Suppressor macrophage (primary cell): Measurements from ENCODE around the gene RNF135.
"Not testable (repeated sequence)": the region's sequence is repeated elsewhere in the genome, so short reads cannot be mapped to it uniquely, and the experiment has no call there.

Experiments used
- DNase-seq, 4 experiments: peaks; one replicate each; pipeline ENCODE4 v3.0.0-alpha.2; 2020 to 2022
- total RNA-seq, 17 experiments: gene quantifications; one replicate each; lab custom pipeline; 2026; ENCODE audit warnings: mixed read lengths in 6 of 17, inconsistent platforms in 3 of 17; lab: John Stamatoyannopoulos, UW

RNF135 gene, protein sequence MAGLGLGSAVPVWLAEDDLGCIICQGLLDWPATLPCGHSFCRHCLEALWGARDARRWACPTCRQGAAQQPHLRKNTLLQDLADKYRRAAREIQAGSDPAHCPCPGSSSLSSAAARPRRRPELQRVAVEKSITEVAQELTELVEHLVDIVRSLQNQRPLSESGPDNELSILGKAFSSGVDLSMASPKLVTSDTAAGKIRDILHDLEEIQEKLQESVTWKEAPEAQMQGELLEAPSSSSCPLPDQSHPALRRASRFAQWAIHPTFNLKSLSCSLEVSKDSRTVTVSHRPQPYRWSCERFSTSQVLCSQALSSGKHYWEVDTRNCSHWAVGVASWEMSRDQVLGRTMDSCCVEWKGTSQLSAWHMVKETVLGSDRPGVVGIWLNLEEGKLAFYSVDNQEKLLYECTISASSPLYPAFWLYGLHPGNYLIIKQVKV
- total RNA-seq: 13.1 to 84.5 (median 61.0) reads per million in 17 experiments

DNA sequence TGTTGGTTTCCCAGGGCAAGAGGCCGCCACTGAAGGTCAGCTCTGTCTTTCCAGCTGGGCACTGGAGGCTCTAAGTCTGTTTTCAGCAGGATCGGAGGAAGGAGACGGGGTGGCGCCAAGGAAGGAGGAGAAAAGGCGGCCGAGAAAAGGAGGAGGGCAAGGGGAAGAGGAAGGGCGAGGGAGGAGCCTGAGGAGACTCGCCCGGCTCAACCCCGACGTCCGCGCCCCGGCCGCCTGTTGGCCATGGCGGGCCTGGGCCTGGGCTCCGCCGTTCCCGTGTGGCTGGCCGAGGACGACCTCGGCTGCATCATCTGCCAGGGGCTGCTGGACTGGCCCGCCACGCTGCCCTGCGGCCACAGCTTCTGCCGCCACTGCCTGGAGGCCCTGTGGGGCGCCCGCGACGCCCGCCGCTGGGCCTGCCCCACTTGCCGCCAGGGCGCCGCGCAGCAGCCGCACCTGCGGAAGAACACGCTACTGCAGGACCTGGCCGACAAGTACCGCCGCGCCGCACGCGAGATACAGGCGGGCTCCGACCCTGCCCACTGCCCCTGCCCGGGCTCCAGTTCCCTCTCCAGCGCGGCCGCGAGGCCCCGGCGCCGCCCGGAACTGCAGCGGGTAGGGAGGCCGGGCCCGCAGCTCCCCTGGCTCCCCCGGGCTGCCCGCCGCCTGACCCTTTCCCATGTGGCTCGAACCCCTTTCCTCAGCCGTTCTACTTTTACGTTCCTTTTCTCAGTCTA lies at the start of gene RNF135:
RNF135 (plus strand) TSS at position 209 of the 737 bp plus-strand sequence; CDS start at position 244, 35 bp downstream.
- peak; percentile 83 to 95 (median 92) for DNase-seq

DNA sequence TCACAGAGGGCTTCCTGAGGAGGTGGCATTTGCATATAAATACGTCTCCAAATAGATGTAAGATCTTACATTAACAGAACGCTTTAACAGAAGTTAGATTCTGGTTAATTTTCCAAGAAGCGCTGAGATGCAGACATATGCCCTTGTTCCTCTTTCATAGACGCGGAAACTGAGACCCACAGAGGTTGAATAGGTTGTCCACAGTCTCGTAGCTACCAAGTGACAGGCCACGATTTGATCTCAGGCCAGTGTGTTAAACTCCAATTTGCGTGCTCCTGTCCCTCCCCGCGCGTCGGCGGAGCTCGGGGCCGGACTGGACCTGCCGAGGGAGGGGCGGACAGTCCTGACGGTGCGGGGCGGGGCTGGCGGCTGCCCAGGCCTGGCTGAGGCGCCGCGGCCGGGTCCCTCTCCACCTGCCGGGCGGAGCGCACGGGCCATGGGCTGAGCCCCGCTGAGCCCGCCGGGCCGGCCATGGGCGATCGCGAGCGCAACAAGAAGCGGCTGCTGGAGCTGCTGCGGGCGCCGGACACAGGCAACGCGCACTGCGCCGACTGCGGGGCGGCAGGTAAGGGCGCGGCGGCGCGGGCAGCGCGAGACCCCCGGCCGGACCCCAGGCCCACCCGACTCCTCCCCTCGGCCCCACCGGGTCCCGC lies 49.2 kb upstream of the RNF135 start, which contains the start of gene ADAP2:
ADAP2 (plus strand) TSS at position 402 of the 653 bp plus-strand sequence; CDS start at position 472, 70 bp downstream.
- peak; percentile 84 to 95 (median 92) for DNase-seq

DNA sequence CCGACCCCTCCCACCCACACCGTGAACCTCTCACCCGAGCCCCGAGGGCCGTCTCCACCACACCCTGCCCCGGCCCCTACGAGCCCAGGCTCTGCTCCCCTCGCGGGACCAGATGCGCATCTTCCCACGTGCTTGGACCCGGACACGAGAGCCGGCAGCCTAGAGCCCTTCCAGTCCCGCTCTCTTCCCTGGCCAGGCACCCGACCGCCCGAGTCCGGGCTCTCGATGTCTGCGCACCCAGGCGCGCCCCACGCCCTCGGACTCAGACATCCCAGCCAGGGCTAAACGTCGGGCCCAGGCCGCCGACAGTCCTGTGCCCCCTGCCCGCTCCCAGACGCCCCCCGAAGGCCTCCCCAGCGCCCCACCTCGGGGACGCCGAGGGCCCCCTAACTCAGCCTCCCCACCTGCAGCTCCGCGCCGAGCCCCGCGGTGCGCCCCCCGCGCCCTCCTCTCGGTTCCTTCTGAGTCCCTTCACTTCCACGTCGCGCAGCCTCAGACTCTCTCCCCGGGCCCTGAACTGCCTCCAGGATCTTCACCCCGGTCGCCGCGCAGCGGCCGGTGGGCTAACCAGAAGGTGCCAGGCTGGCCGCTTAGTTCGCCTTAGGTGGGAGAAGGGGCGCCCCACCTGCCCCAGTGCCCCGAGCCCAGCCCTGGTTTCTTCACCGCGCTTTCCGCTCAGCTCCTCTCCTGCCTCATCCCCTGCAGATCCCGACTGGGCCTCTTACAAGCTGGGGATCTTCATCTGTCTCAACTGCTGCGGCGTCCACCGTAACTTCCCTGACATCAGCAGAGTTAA lies 48.4 kb upstream of the RNF135 start:
- peak; percentile 26 to 72 (median 55) for DNase-seq

DNA sequence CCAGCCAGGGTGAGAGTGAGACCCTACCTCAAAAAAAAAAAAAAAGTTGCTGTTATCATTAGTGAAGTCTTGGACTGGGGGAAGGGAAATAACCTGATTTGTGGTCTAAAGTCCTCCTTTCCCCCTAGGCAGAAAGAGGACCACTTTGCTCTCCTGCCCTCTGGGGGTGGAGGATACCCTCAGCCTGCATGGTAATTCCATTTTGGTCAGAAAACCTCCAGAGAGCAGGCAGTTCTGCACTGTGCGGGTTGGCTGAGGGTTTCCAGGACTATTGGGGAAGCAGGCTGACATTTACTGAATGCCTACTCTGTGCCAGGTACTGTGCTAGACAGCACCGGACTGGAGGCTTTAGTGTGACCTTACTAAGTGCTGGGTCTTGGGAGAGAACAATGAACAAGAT lies 46.5 kb upstream of the RNF135 start:
- DNase-seq: no peak

DNA sequence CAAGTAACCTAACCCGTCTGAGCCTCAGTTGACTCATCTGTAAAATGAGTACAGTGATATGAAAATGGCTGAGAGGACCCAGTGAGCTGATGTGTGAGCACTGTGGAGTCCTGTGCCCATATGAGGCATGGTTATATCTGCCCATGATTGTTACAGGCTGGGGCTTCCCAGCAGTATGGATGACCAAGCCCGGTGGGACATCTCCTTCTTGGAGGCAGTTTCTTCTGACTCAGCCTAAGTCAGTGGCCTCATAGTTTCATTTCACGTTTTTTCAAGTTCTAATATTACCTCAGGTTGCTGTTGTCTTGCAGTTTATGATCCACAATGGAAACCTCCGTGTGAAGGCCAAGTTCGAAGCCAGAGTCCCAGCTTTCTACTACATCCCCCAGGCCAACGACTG lies 44.3 kb upstream of the RNF135 start:
- DNase-seq: peak; percentile 23 to 61 (median 44)

GRCh38 chr17:30927756-30928155 lies 43.1 kb upstream of the RNF135 start:
- DNase-seq: peak in 3 of 4 experiments; percentile 39 to 54 (median 47)

DNA sequence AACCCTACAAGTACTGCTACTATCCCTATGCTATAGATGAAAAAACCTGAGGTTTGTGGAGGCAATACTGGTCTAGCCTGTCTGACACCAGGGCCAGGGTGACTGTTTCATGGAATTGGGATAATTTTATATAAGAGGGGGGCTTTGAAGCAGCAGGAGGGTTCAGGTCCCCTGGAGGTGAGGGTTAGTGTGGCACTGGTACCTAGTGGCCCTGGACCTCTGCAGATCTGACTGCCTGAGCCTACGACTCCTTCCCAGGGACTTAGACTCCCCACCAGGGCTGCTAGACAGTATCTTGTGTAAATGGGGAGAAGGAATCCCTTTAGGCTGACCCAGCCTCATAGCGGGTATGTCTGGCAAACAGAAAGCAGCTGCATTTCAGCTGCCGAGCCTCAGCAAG lies 42.3 kb upstream of the RNF135 start:
- DNase-seq: no peak

DNA sequence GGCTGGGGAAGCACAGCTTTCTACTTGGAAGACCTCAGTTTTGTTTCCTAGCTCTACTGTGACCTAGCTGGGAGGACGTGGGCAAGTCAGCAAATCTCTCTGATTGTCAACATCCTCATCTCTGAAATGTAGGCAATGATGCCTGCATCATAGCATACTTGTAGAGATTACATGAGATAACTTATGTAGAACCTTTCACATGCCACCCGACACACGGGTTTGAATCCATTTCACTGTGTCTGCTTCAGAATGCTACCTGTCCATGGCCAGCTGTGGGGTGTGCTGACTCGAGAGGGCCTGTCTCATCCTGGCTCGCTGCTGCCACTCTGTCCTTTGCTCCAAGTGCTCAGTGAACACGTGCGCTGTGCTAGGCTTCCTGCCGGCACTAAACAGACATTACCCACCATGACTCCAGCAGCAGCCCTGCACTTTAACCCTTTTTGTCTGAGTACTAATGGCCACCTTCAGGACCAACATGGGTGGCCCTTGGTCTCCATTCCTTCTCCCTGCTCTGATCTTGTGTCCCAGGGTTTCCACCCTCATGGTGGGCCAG lies 41.7 kb upstream of the RNF135 start:
- DNase-seq: no peak

GRCh38 chr17:30929861-30930260 lies 41.0 kb upstream of the RNF135 start:
- DNase-seq: not testable (repeated sequence)

DNA sequence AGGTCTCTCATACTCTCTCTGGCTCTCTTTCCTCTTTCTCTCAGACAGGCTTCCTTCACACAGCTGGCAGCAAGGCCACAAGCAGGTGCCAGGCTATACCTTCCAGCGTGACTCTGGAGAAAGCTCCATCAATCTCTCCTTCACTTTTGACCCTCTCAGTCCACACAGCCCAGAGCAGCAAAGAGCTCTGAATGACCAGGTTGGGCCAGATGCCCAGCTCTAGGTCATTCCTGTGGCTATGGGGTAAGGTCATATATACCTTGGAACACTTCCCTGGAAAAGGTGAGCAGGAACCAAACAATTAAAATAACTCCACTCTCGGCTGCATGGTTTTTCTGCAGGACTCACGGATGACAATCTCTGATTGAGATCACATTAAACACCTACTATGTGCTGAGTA lies 40.3 kb upstream of the RNF135 start:
- no peak for DNase-seq

DNA sequence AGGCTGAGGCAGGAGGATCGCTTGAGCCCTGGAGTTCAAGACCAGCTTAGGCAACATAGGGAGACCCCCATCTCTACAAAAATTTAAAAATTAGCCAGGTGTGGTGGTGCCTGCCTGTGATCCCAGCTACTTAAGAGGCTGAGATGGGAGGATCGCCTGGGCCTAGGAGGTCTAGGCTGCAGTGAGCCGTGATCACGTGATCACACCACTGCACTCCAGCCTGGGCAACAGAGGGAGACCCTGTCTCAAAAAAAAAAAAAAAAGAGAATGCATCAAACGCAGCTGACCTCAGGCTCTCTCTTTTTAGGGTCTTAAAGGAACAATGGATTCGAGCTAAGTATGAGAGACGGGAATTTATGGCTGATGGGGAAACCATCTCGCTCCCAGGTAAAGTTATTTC lies 39.3 kb upstream of the RNF135 start:
- not testable (repeated sequence) for DNase-seq

DNA sequence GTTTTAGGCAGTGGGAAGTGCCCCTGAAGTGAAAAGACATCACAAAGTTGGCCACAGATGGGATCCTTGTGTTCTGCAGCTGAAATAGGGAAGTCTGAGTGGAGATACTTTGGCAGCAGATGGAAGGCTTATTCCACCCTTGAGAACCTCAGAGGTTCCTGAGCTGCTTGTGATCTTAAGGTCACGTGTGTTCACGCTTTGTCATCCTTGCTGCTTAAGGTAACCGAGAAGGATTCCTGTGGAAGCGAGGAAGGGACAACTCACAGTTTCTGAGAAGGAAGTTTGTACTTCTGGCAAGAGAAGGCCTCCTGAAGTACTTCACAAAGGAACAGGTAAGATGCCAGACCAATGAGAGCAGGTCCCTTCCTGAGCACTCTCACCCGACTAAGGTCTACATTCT lies 36.9 kb upstream of the RNF135 start:
- DNase-seq: peak; percentile 25 to 58 (median 50)

- peak in 3 of 4 experiments; percentile 45 to 53 (median 50) for DNase-seq
Measured at GRCh38 chr17:30939051-30939689, 31.7 kb upstream of the RNF135 start.

DNA sequence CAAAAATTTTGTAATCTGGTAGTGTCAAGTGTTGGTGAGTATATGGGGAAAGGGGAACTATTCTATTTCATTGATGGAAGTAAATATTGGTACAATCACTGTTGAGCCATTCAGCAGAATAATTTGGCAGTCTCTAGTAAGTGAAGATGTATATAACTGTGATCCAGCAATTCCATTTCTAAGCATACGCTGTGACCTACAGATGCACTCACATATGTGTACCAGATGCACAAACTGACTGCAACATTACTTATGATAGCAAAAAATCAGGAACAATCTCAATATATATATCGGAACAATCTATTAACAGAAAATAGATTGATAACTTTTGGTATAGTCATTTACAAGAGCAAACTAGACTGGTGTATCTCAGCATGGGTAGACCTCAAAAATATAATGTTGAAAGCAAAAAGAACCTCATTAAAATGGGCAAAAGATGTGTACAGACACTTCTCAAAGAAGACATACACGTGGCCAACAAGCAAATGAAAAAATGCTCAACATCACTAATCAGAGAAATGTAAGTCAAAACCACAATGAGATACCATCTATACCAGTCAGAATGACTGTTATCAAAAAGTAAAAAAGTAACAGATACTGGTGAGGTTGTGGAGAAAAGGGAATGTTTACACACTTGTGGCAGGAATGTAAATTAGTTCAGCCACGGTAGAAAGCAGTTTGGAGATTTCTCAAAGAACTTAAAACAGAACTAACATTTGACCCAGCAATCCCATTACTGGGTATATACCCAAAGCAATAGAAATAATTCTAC lies 28.3 kb upstream of the RNF135 start:
- no peak for DNase-seq

- no peak for DNase-seq
Measured at GRCh38 chr17:30947796-30948195, 23.0 kb upstream of the RNF135 start.

- DNase-seq: no peak
Measured at GRCh38 chr17:30950189-30950588, 20.6 kb upstream of the RNF135 start.

DNA sequence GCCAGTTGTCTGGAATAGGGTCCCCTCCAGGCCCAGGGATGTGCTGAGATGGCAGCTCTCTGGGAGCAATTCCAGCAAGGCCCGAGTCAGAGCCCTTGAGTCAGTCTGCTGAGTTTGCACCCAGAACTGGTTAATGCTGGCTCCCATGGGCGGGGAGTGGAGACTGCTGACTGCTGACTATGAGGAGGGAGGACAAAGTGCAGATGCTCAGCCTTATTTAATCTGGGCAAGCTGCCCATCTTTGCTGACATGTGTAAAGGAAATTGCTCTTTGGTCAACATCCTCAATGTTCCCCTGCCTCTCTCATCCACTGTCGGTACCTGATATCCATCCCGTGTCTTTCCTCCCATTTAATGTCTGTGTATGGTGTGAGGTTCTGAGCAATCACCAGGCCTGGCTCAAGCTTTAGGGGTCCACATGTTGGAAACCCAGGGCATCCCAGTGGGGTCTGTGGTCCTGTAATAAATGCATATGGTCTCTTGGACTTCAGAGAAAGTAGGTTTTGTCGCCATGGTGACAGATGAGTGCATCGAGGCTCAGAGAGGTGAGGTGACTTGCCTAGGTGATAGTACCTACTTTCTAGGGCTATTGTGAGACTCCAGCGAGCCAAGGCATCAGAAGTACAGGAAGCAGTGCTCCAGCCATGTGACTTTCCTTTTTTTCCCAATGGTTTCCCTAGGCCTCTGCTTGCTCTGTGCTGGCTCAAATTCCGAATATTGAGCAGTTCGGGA lies 20.0 kb upstream of the RNF135 start:
- DNase-seq: peak; percentile 94 to 98 (median 96)

GRCh38 chr17:30952638-30953393 lies 18.0 kb upstream of the RNF135 start:
- peak; percentile 86 to 94 (median 90) for DNase-seq
